GM21786 (cell line): ENCODE results near the gene SNTA1.
"Not testable (repeated sequence)": the region's sequence is repeated elsewhere in the genome, so short reads cannot be mapped to it uniquely, and the experiment has no call there.

Source experiments
- ATAC-seq: cut with Tn5 transposase; IDR thresholded peaks from one replicate; pipeline ENCODE4 v1.9.1; 2021; ENCODE audit not compliant: unreplicated experiment

Gene SNTA1

DNA sequence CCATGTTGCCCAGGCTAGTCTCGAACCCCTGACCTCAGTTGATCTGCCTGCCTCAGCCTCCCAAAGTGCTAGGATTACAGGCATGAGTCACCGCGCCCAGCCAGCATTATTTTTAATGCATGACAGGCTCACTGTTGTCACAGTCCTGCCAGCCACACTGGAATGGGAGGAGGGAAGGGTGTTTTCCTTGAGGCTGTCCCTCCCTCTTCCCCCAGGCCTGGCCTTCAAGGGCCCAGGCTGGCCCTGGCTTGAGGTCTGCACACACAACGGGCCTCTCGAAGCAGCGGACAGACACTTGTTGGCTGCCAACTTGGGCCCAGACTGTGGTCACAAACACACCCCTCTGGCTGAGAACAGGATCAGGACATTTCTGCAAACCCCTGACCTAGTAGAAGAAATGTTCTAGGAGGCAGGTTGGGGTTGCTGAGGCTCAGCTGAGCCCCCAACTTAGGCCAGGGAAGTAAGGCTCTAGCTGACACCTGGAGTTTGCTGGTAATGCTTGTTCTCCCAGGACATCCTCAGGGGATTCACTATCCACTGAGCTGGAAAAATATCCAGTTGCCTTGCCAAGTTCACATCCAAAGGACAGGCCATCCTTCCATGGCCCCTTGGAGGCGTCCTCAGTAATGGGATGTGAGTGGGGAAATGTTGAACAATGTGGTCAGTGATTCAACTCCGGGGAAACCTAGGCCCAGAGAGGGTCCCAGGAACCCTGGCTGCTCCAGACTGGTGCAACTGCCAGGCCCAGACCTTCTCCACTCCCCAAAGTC lies 9.9 kb downstream of the SNTA1 start:
- ATAC-seq, result no peak

- ATAC-seq, result no peak
These were observed 11.7 kb downstream of the SNTA1 start for GRCh38 chr20:33431797-33432381.

DNA sequence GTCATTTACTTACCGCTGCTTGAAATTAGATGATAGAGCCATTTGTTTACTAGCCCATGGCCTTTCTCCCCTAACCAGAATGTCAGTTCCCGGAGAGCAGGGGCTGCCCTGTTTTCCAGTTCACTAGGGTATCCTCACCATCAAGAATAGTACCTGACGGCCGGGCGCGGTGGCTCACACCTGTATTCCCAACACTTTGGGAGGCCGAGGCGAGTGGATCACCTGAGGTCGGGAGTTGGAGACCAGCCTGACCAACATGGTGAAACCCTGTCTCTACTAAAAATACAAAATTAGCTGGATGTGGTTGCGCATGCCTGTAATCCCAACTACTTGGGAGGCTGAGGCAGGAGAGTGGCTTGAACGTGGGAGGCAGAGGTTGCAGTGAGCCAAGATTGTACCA lies 19.7 kb downstream of the SNTA1 start:
- not testable (repeated sequence) for ATAC-seq

DNA sequence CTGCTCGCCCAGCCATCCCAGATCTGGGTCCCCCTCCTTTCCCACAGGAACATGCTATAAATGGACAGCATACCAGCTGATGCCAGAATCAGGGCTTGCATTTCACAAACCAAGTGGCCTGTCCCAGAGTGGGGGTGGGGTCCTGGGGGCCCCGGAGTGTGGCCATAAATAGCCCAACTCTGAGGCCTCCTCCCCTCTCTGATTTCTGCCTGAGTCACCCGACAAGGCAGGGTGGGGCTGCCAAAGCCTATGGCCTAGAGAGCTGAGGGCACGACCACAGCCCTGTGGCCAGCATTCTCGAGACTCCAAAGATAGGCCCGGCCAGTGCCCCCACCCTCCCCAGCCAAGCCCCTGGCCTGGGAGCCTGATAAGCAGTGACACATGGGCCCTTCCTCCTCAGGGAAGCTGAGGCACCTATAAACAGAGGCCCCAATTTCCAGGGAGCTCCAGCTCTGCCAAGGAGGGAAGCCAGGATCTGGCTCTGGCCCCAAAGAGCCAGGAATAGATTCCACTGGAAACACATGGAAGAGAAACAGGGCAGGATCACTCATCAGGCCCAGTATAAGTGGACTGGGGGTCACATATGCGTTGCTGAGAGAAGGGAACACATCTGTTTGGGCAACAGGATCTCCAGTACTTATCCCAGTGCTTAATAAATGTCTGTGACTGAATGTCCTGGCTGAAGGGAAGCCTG lies 20.3 kb downstream of the SNTA1 start:
- no peak for ATAC-seq

- ATAC-seq, result no peak
These were observed 24.2 kb downstream of the SNTA1 start for GRCh38 chr20:33419140-33419974.

DNA sequence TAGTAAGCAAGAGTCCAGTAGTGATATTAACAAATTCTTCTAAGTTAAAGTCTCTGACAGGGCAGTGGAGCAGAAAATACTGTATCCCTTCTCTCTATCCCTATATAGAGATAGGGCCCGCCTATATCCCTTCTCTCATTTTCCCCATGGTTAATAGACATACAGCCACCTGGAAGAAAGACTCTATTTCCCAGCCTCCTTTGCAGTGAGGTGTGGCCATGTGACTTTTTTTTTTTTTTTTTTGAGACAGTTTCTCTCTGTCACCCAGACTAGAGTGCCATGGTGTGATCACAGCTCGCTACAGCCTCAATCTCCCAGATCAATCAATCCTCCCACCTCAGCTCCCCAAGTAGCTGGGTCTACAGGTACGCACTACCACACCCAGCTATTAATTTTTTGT lies 25.5 kb downstream of the SNTA1 start:
- no peak for ATAC-seq

DNA sequence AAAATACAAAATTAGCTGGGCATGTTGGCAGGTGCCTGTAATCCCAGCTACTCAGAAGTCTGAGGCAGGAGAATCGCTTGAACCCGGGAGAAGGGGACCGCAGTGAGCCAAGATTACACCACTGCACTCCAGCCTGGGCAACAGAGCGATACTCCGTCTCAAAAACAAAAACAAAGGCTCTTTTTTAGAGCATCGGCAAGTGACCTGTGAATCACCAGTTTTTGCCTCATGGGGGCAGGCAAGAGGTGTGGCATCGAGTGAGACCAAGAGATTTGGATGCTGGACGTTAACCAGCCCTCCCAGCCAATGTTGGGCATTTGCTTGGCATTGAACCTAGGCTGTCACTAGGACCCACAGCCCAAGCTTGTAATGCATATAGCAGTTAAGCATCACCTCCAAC lies 27.6 kb downstream of the SNTA1 start:
- ATAC-seq, result no peak

- no peak for ATAC-seq
These were observed 31.1 kb downstream of the SNTA1 start for GRCh38 chr20:33412484-33412838.

- no peak for ATAC-seq
These were observed 31.7 kb downstream of the SNTA1 start for GRCh38 chr20:33411711-33412483.

GRCh38 chr20:33411242-33411641 lies 32.3 kb downstream of the SNTA1 start:
- no peak for ATAC-seq

- no peak for ATAC-seq
These were observed 33.4 kb downstream of the SNTA1 start for GRCh38 chr20:33410081-33410742.

DNA sequence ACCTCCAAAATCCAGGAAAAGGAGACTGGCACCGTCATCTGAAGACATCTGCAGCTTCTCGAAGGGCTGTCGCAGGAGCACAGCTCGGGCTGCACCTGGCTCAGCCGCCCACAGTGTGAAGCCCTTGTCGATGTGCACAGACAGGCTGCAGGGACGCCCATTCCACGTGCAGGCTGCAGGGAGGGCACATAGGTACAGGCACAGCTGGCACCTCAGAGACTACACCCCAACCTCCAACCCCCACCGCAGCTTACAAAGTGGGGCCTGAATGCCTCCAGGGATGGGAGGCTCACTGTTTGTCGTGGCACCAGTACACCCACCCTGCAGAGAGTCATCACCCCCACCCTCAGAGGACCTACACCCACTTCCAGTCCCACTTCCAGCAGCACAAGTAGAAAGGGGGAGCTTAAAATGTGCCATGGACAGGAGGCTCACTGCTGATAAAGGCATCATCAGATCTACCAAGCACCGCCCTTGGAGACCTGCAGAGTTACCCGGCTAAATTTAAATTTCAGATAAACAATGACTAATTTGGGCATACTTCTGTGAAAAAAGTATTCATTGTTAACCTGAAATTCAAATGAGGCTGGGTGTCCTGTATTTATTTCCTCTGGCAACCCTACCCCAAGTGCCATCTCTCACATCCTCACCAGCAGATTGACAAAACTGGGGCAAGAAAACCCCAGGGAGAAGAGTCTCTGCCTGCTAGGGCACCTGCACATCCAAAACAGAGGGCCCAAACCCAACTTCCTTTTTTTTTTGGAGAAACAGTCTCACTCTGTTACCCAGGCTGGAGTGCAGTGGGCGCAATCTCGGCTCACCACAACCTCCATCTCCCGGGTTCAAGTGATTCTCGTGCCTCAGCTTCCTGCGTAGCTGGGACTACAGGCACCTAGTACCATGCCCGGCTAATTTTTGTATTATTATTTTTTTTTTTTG lies 34.6 kb downstream of the SNTA1 start:
- ATAC-seq, result no peak

GRCh38 chr20:33408313-33408712 lies 35.2 kb downstream of the SNTA1 start:
- no peak for ATAC-seq

DNA sequence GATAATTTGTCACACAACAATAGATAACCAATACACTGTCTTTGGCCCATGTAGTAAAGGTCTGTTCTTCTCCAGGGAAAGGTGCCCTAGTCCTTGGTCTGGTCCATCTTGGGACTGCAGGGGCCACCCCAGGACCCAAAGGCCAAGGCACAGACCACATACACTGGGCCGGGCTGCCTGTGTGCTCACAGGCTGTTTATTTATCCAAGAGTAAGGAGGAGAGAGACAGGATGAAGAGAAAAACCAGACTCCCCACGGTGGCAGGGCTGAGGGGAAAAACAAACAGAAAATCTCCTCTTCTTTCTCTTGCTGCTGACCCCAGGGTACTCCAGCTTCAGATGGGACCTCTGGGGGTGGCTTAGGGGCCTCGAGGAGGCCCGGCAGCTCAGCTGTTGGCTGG lies 35.8 kb downstream of the SNTA1 start:
- no peak for ATAC-seq

DNA sequence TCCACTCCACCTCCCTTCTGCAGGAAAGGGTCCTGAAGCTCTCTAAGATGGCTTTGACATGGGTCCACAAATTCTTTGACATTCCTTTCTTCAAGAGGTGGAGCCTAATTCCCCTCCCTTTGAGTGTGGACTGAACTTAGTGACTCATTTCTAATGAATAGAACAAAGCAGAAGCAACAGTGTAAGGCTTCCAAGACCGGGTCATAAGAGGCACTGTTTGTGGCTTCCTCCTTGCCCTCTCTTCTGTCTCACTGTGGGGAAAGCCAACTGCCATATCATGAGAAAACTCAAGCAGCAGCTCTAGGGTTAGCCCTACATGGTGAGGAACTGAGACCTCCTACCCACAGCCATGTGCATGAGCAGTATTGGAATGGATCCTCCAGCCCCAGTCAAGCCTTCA lies 36.3 kb downstream of the SNTA1 start:
- ATAC-seq, result no peak

GRCh38 chr20:33404281-33404680 lies 39.3 kb downstream of the SNTA1 start:
- ATAC-seq, result no peak

- ATAC-seq, result no peak
These were observed 41.6 kb downstream of the SNTA1 start for GRCh38 chr20:33401921-33402369.

GRCh38 chr20:33401184-33401920 lies 42.2 kb downstream of the SNTA1 start, which contains the start of gene CDK5RAP1:
TSS of gene CDK5RAP1 (minus strand) at chr20:33401519. CDS start at chr20:33397064, 4,455 bp downstream.
- ATAC-seq, result peak; percentile 74
